MCF 10A (cell line): ENCODE data around the gene KIFC3. TPM values are rescaled to one million over a fixed set of nuclear protein-coding genes. Genes with fewer than 3 reads are reported as not detected.

Experiments used
- BruUV-seq: library from RNA; stranded (reverse); fragments of 400-500 nt; replicated peaks from 2 replicates; lab custom pipeline; 2021; lab: Mats Ljungman, UMichigan
- CTCF ChIA-PET: fragments of 300-600 bp; sonication (Branson Sonifier 250); formaldehyde crosslinking; extraction: SDS; loops from one replicate; lab custom pipeline; 2021; ENCODE audit warnings: antibody characterized with exemption, inconsistent platforms; lab: Yijun Ruan, JAX
- POLR2A ChIA-PET: fragments of 300-600, 350-650 bp; sonication (Branson Sonifier 250); formaldehyde crosslinking; extraction: SDS; loops from one replicate; lab custom pipeline; 2020; ENCODE audit warnings: antibody characterized with exemption, inconsistent platforms; lab: Yijun Ruan, JAX
- DNase-seq: peaks from one replicate; pipeline ENCODE4 v3.0.0-alpha.2; 2018; ENCODE audit not compliant: unreplicated experiment
- H3K27ac Mint-ChIP-seq: one replicate; pipeline ENCODE4 v1.8.0; 2022; ENCODE audit warnings: mild to moderate bottlenecking, low read depth, mixed read lengths; ENCODE audit not compliant: unreplicated experiment
- H3K27me3 Mint-ChIP-seq: one replicate; pipeline ENCODE4 v1.8.0; 2022; ENCODE audit warnings: mixed read lengths; ENCODE audit not compliant: insufficient read depth, unreplicated experiment
- H3K36me3 Mint-ChIP-seq: one replicate; pipeline ENCODE4 v1.8.0; 2022; ENCODE audit warnings: mild to moderate bottlenecking, moderate library complexity, mixed read lengths; ENCODE audit not compliant: insufficient read depth, unreplicated experiment
- H3K4me1 Mint-ChIP-seq: one replicate; pipeline ENCODE4 v1.8.0; 2022; ENCODE audit warnings: mixed read lengths; ENCODE audit not compliant: insufficient read depth, unreplicated experiment
- H3K4me3 Mint-ChIP-seq: one replicate; pipeline ENCODE4 v1.8.0; 2022; ENCODE audit warnings: mild to moderate bottlenecking, moderate library complexity, mixed read lengths; ENCODE audit not compliant: unreplicated experiment
- H3K9me3 Mint-ChIP-seq: one replicate; pipeline ENCODE4 v1.8.0; 2022; ENCODE audit warnings: mixed read lengths; ENCODE audit not compliant: unreplicated experiment
- intact Hi-C: fragments of 100-400 bp; cut with micrococcal nuclease; formaldehyde crosslinking; loops from 2 replicates; pipeline ENCODE4 v1.14.1; 2022
- total RNA-seq: library from RNA; stranded (reverse); gene quantifications from 2 replicates; pipeline ENCODE4 v1.2.3, GENCODE V29; 2022
- TF ChIP-seq, protein P1 (sequence below): fragments of 200-600 bp; IDR thresholded peaks from one replicate; pipeline ENCODE4 v1.8.0; 2022; ENCODE audit warnings: antibody characterized with exemption, mild to moderate bottlenecking; ENCODE audit not compliant: unreplicated experiment

Gene KIFC3
- total RNA-seq, 1 experiment from 2014 or later: 120 TPM

DNA sequence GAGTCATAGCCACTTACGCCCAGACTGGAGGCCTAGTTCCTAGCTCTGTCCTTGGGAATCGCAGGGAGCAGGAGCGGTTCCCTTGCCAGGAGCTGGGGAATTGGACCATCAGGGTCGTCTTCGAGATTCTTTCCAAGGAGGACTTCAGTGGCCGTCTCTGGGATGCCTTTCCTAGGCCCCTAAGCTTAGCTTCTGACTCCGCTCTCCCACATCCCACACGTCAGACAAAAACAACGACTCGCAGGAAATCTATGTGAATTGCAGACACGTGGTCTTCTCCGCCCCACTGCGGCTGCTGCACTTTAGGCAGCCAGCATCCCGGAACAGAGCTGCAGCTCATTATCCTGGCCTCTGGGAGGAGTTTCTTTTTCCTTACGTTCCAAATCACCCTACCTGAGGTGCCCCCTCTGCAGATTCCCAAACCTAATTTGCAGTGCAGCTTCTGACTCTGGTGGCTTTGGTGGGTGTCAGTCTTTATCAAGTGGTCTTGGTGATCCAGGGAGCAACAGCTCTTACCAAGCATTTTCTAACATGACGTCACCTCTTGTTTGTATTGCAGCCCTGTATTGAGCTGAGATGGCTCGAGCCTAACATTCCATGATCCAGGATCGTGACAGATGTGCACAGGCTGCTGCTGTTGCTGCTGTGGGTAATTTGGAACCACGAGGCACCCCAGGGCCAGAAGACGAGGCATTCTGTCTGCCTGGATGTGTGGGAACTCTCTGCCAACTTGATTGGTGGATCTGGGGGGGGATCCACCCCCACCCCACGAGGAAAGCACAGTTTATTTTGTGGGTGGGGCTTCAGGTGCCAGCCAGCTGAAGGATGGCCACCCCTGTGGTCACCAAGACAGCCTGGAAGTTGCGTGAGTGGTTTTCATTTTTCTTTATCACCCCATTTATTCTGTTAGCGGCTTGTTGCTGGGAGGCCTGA is 65.6 kb downstream of the KIFC3 start:
- CTCF ChIA-PET: interaction anchor here (0.6 to 2.9 kb wide), 11 partner anchors 15 to 438 kb away, joined by 3 to 21 read pairs (median 6); no protein-coding TSS in a partner anchor
- peak; percentile 52 for DNase-seq
- peak overlapping the region; percentile 96 for H3K27ac Mint-ChIP-seq
- H3K36me3 Mint-ChIP-seq: no peaks in the 10 kb centered on the region
- H3K4me1 Mint-ChIP-seq: peaks cover 18% of the 10 kb centered on the region
- H3K9me3 Mint-ChIP-seq: no peaks in the 10 kb centered on the region
- intact Hi-C loops: loop anchor here (5.0 kb wide), 1 partner anchor 144 kb away; no protein-coding TSS in a partner anchor
- peak overlapping the region; percentile 93 for H3K4me3 Mint-ChIP-seq
- BruUV-seq: no TSS peak
- TF ChIP-seq, protein P1, sequence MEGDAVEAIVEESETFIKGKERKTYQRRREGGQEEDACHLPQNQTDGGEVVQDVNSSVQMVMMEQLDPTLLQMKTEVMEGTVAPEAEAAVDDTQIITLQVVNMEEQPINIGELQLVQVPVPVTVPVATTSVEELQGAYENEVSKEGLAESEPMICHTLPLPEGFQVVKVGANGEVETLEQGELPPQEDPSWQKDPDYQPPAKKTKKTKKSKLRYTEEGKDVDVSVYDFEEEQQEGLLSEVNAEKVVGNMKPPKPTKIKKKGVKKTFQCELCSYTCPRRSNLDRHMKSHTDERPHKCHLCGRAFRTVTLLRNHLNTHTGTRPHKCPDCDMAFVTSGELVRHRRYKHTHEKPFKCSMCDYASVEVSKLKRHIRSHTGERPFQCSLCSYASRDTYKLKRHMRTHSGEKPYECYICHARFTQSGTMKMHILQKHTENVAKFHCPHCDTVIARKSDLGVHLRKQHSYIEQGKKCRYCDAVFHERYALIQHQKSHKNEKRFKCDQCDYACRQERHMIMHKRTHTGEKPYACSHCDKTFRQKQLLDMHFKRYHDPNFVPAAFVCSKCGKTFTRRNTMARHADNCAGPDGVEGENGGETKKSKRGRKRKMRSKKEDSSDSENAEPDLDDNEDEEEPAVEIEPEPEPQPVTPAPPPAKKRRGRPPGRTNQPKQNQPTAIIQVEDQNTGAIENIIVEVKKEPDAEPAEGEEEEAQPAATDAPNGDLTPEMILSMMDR: no peak
- no peaks in the 10 kb centered on the region for H3K27me3 Mint-ChIP-seq
- POLR2A ChIA-PET: interaction anchor here (0.9 to 2.3 kb wide), 7 partner anchors 9 to 391 kb away, joined by 3 to 7 read pairs (median 3); no protein-coding TSS in a partner anchor

DNA sequence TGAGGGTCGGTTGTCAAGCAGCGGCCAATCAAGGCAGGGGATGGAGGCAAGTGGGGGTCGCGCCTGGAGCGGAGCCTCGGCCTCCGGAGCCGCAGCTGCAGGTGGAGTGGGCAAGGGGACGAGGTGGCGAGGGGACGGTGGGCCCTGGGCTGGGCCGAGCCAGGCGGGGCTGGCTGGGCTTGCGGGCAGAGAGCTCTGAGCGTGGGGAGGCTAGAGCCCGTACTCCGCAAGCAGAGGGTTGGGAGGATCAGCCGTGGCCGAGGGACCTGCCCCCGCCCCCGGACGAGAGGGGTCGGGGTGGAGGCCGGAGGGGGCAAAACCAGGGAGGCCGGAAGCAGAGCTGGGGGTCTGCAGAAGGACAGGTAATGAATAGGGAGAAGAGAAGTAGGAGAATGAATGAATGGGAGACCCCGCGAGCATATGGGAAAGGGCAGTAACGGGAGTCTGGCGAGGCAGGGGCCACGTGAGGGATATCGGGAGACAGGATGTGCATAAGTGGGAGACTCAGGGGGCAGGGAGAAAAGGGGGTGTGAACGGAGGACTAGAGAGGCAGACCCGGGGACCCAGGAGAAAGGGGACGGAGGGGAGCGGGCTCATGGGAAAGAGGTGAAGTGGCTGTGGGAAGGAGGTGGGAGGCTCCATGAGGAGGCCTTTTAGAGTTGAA is 66.4 kb downstream of the KIFC3 start, which contains the start of gene KATNB1:
Gene KATNB1, plus strand, starts transcription at position 16 of the 664 bp plus-strand sequence. CDS start 1,474 bp downstream, outside the sequence.
- H3K4me1 Mint-ChIP-seq: peaks cover 23% of the 10 kb centered on the region
- H3K27ac Mint-ChIP-seq: peak within 1 kb of the TSS; percentile 96
- POLR2A ChIA-PET: interaction anchor here (0.7 to 2.3 kb wide), 20 partner anchors 10 to 392 kb away, joined by 3 to 10 read pairs (median 4); partner anchors contain the start of gene USB1

DNA sequence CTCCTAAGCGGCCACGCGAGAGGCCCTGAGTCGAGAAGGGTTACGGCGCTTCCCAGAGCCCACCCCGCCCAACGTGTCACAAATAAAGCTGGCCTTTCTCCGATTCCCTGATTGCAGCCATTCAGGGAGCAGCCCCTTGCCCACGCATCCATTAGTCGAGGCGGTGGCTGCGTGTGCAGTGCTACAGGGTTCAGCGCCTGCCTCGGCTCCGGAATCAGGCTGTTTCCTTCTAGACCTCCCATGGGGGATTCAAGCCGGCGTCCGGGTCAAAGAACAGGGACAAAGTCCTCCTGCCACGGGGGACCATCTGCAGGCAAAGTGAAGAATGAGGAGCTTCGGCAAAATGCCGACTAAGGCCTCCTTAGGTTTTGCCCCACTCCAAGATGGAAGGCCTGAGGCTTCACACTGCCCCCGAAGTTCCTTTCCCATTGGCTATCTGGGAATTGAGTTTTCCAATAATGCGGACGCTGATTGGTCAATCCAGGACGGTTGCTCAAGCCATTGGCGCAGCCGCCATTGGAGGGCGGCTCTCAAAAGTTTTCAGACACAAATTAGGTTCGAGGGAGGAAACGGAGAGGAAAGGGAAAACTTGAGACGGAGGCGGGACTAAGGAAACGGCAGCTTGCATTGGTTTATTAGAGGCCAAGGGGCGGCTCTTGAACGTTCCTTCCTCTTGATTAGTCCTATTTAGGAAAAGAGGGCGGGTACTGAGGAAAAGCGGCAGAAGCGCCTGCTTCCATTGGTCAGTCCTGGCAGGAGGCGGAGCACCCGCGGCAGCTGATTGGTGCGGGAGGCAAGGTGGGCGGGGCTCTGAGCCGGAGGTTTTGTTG is 67.2 kb downstream of the KIFC3 start:
- H3K27ac Mint-ChIP-seq: peak overlapping the region; percentile 96
- ChIA-PET CTCF (interaction anchor here (0.7 to 2.9 kb wide), 6 partner anchors 9 to 145 kb away, joined by 3 to 21 read pairs (median 6); no protein-coding TSS in a partner anchor), POLR2A (interaction anchor here (0.6 to 2.3 kb wide), 21 partner anchors 11 to 392 kb away, joined by 3 to 10 read pairs (median 3); partner anchors contain the start of gene USB1)
- peaks cover under 1% of the 10 kb centered on the region for H3K9me3 Mint-ChIP-seq
- peaks cover 23% of the 10 kb centered on the region for H3K4me1 Mint-ChIP-seq
- intact Hi-C loops: loop anchor here (1.0 to 5.0 kb wide), 2 partner anchors 143 to 159 kb away; no protein-coding TSS in a partner anchor
- DNase-seq: peak; percentile 100
- no TSS peak for BruUV-seq
- H3K27me3 Mint-ChIP-seq: no peaks in the 10 kb centered on the region
- H3K4me3 Mint-ChIP-seq: peak overlapping the region; percentile 93
- no peaks in the 10 kb centered on the region for H3K36me3 Mint-ChIP-seq
- TF ChIP-seq, protein P1: no peak

More for the DNA sequence above, 66.4 kb downstream of the KIFC3 start, which contains the start of gene KATNB1:
- Mint-ChIP-seq H3K36me3 (no peaks in the 10 kb centered on the region), H3K27me3 (no peaks in the 10 kb centered on the region), H3K9me3 (no peaks in the 10 kb centered on the region), H3K4me3 (peak within 1 kb of the TSS; percentile 93)
- TF ChIP-seq, protein P1: no peak
- BruUV-seq: no TSS peak
- CTCF ChIA-PET: interaction anchor here (0.6 to 2.9 kb wide), 12 partner anchors 9 to 437 kb away, joined by 3 to 21 read pairs (median 4); no protein-coding TSS in a partner anchor
- DNase-seq: peak; percentile 5
- intact Hi-C loops: loop anchor here (1.0 to 5.0 kb wide), 2 partner anchors 144 to 160 kb away; no protein-coding TSS in a partner anchor
